ENCODE data around the gene DRAM2.

DRAM2 gene

GRCh38 chr1:111145963-111146768, 6.3 kb upstream of the DRAM2 start:
- in situ Hi-C loops (cut with MboI; ENCODE audit: low pct_unique_long_range_greater_than_20kb, low sequenced_read_pairs) = no loop called here
- DNase-seq = no peak

GRCh38 chr1:111145542-111145941, 5.6 kb upstream of the DRAM2 start:
- in situ Hi-C loops (cut with MboI; ENCODE audit: low pct_unique_long_range_greater_than_20kb, low sequenced_read_pairs) = no loop called here
- DNase-seq = no peak

- DNase-seq = no peak
- in situ Hi-C loops (cut with MboI; ENCODE audit: low pct_unique_long_range_greater_than_20kb, low sequenced_read_pairs) = no loop called here
These were observed 2.6 kb upstream of the DRAM2 start for GRCh38 chr1:111142356-111142975.

GRCh38 chr1:111141245-111142220, 1.6 kb upstream of the DRAM2 start:
- DNase-seq = no peak
- in situ Hi-C loops (cut with MboI; ENCODE audit: low pct_unique_long_range_greater_than_20kb, low sequenced_read_pairs) = no loop called here

GRCh38 chr1:111140680-111140967, 731 bp upstream of the DRAM2 start:
- in situ Hi-C loops (cut with MboI; ENCODE audit: low pct_unique_long_range_greater_than_20kb, low sequenced_read_pairs) = no loop called here
- DNase-seq = no peak

- in situ Hi-C loops (cut with MboI; ENCODE audit: low pct_unique_long_range_greater_than_20kb, low sequenced_read_pairs) = no loop called here
- peak; percentile 80 for DNase-seq
These were observed 453 bp downstream of the DRAM2 start for GRCh38 chr1:111139324-111139955.

GRCh38 chr1:111133866-111134265, 6.0 kb downstream of the DRAM2 start:
- peak; percentile 21 for DNase-seq
- in situ Hi-C loops (cut with MboI; ENCODE audit: low pct_unique_long_range_greater_than_20kb, low sequenced_read_pairs) = no loop called here

GRCh38 chr1:111131693-111132092, 8.2 kb downstream of the DRAM2 start:
- no peak for DNase-seq
- in situ Hi-C loops (cut with MboI; ENCODE audit: low pct_unique_long_range_greater_than_20kb, low sequenced_read_pairs) = no loop called here

- DNase-seq = no peak
- in situ Hi-C loops (cut with MboI; ENCODE audit: low pct_unique_long_range_greater_than_20kb, low sequenced_read_pairs) = no loop called here
These were observed 10.5 kb downstream of the DRAM2 start for GRCh38 chr1:111129376-111129775.

- in situ Hi-C loops (cut with MboI; ENCODE audit: low pct_unique_long_range_greater_than_20kb, low sequenced_read_pairs) = no loop called here
- DNase-seq = no peak
These were observed 11.8 kb downstream of the DRAM2 start for GRCh38 chr1:111127923-111128643.

- DNase-seq = no peak
- in situ Hi-C loops (cut with MboI; ENCODE audit: low pct_unique_long_range_greater_than_20kb, low sequenced_read_pairs) = no loop called here
These were observed 13.5 kb downstream of the DRAM2 start for GRCh38 chr1:111126354-111126753.

GRCh38 chr1:111116496-111116895, 23.4 kb downstream of the DRAM2 start:
- no peak for DNase-seq
- in situ Hi-C loops (cut with MboI; ENCODE audit: low pct_unique_long_range_greater_than_20kb, low sequenced_read_pairs) = no loop called here

- DNase-seq = no peak
- in situ Hi-C loops (cut with MboI; ENCODE audit: low pct_unique_long_range_greater_than_20kb, low sequenced_read_pairs) = no loop called here
These were observed 29.5 kb downstream of the DRAM2 start for GRCh38 chr1:111110197-111110899.

GRCh38 chr1:111104981-111105380, 34.9 kb downstream of the DRAM2 start:
- in situ Hi-C loops (cut with MboI; ENCODE audit: low pct_unique_long_range_greater_than_20kb, low sequenced_read_pairs) = no loop called here
- DNase-seq = no peak

GRCh38 chr1:111101854-111102642, 37.8 kb downstream of the DRAM2 start:
- DNase-seq = peak; percentile 11
- in situ Hi-C loops (cut with MboI; ENCODE audit: low pct_unique_long_range_greater_than_20kb, low sequenced_read_pairs) = no loop called here

- DNase-seq = peak; percentile 23
- in situ Hi-C loops (cut with MboI; ENCODE audit: low pct_unique_long_range_greater_than_20kb, low sequenced_read_pairs) = no loop called here
These were observed 40.6 kb downstream of the DRAM2 start for GRCh38 chr1:111099289-111099688.

- DNase-seq = no peak
- in situ Hi-C loops (cut with MboI; ENCODE audit: low pct_unique_long_range_greater_than_20kb, low sequenced_read_pairs) = no loop called here
These were observed 42.4 kb downstream of the DRAM2 start for GRCh38 chr1:111097356-111098099.

All from KBM-7 (cell line).